ENCODE results near the gene ATRNL1. TPM values are rescaled to one million over a fixed set of nuclear protein-coding genes. Genes with fewer than 3 reads are reported as not detected.

The ATRNL1 gene
- total and polyA plus RNA-seq, 4 donors = 2.6 to 41.0 (median 15.1) TPM

DNA sequence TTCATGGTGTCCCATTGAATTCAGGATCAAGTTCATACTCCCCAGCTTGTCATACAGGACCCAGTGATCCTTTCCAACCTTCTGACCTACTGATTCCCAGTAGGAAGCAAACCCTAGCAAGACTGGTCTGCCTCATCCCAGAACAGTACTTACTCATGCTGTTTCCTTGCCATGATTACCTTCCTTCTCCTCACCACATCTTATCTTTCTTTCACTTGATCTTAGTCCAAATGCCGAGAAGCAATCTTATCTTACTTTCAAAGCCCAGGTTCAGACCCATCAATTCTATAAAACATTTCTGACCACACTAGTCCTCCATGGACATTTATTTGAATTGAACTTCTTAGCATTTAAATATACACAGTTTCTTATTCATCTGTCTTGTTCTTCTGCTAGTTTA, 26.6 kb upstream of the ATRNL1 start:
- H3K27ac ChIP-seq (ENCODE audit: low read depth in 1 of 2, low read length in 2 of 2) = no peak overlapping the region
- 42 to 73% methylated on average over 1 of the region's 1 CpG for WGBS, 2 donors
- peaks cover 0 to 4% of the 10 kb centered on the region in 2 donors for H3K27me3 ChIP-seq (ENCODE audit: control insufficient read depth in 1 of 2, insufficient read depth in 2 of 2, low read length in 1 of 2)
- H3K9me3 ChIP-seq (ENCODE audit: control insufficient read depth, low read length) = no peaks in the 10 kb centered on the region
- no peaks in the 10 kb centered on the region for H3K36me3 ChIP-seq (ENCODE audit: control insufficient read depth in 1 of 2, insufficient read depth in 2 of 2, low read length in 1 of 2)
- DNase-seq (no peak), ATAC-seq (ENCODE audit: low FRiP score) (no peak)
- intact Hi-C loops (cut with DNase I) = no loop called here
- H3K4me3 ChIP-seq (ENCODE audit: low read length in 2 of 2) = no peak overlapping the region
- H3K4me1 ChIP-seq (ENCODE audit: control insufficient read depth in 1 of 2, insufficient read depth in 2 of 2, low read length in 2 of 2) = no peaks in the 10 kb centered on the region

DNA sequence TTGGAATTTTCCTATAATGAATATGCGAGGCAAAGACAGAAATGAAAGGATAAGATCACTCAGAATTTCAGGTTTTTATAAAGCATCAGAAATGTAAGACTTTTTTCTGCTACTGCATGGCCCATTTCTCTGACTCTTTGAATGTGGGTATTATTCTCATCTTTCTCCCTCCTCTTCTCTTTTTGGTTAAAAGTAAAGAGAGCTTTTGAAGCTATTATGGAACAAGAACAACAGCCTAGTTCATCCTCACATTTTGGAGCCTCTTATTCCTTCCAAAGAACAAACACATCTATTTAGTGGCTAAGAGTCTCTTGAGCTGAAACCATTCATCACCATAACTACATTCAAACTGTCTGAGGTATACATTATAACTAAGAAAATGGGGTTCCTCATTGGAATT, 19.4 kb upstream of the ATRNL1 start:
- no peak for ATAC-seq (ENCODE audit: low FRiP score)
- H3K27me3 ChIP-seq (ENCODE audit: control insufficient read depth in 1 of 2, insufficient read depth in 2 of 2, low read length in 1 of 2) = peaks cover 0 to 4% of the 10 kb centered on the region in 2 donors
- WGBS, 2 donors = 86 to 89% methylated on average over 1 of the region's 1 CpG

DNA sequence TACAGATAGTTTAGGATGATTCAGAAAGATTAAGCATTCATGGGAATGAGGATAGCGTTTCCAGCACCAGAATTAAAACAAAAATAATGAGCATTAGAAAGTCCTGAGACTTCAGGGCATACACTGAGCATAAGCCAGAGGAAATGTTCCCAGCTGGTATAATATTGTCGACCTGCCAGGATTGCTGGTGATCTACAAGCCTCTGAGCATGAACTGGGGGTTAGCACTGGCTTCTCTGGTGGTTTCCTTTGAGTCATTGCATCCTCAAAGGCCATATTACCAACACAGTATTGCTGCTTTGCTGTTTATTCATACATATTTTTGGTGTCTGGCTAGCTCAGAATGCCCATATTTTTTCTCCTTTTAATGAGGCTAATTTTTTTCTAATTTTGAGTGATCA, 10.7 kb upstream of the ATRNL1 start:
- peak overlapping the region; percentile 22 to 74 for H3K27ac ChIP-seq (ENCODE audit: low read depth in 1 of 2, low read length in 2 of 2)
- no peaks in the 10 kb centered on the region for H3K36me3 ChIP-seq (ENCODE audit: control insufficient read depth in 1 of 2, insufficient read depth in 2 of 2, low read length in 1 of 2)
- ATAC-seq (ENCODE audit: low FRiP score) (no peak), DNase-seq (no peak)
- no peaks in the 10 kb centered on the region for H3K27me3 ChIP-seq (ENCODE audit: control insufficient read depth in 1 of 2, insufficient read depth in 2 of 2, low read length in 1 of 2)
- H3K4me1 ChIP-seq (ENCODE audit: control insufficient read depth in 1 of 2, insufficient read depth in 2 of 2, low read length in 2 of 2) = peaks cover 0 to 8% of the 10 kb centered on the region in 2 donors
- intact Hi-C loops (cut with DNase I) = no loop called here
- H3K9me3 ChIP-seq (ENCODE audit: control insufficient read depth, low read length) = no peaks in the 10 kb centered on the region
- no peak overlapping the region for H3K4me3 ChIP-seq (ENCODE audit: low read length in 2 of 2)
- WGBS, 2 donors = 4 to 10% methylated on average over 2 of the region's 2 CpGs

More for the DNA sequence above, 19.4 kb upstream of the ATRNL1 start:
- Histone ChIP-seq H3K4me1 (ENCODE audit: control insufficient read depth in 1 of 2, insufficient read depth in 2 of 2, low read length in 2 of 2) (no peaks in the 10 kb centered on the region), H3K4me3 (ENCODE audit: low read length in 2 of 2) (no peak overlapping the region), H3K36me3 (ENCODE audit: control insufficient read depth in 1 of 2, insufficient read depth in 2 of 2, low read length in 1 of 2) (no peaks in the 10 kb centered on the region), H3K27ac (ENCODE audit: low read depth in 1 of 2, low read length in 2 of 2) (no peak overlapping the region), H3K9me3 (ENCODE audit: control insufficient read depth, low read length) (no peaks in the 10 kb centered on the region)
- no peak for DNase-seq
- intact Hi-C loops (cut with DNase I) = no loop called here

DNA sequence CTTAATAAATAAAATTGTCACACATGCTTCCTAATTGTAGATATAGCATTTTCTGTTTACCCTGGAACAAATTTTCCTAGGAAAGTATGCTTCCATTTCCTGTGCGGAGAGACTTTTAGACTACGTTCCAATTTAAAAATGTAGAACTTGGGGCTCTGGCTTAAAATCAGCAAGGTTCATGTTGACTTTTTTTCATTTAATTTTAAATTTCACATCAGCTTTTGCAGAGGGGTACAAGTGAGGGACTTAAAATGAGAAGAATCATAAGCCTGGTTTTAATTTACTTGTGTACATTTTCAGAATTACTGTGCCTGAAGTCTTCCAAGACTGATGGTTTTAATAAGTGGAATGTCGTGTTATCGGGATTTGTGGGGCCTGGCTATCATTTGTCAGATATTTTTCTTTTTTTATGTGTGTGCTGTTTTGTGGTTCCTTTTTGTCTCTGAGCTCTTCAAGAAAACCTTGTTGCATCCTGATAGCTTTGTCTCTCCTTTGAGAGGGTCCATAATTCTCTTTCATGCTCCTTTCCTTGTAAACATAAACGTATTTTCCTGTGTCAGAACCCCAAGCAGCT, 8.8 kb upstream of the ATRNL1 start:
- no peak for DNase-seq
- intact Hi-C loops (cut with DNase I) = no loop called here
- H3K9me3 ChIP-seq (ENCODE audit: control insufficient read depth, low read length) = no peaks in the 10 kb centered on the region
- H3K4me3 ChIP-seq (ENCODE audit: low read length in 2 of 2) = no peak overlapping the region
- no peaks in the 10 kb centered on the region for H3K36me3 ChIP-seq (ENCODE audit: control insufficient read depth in 1 of 2, insufficient read depth in 2 of 2, low read length in 1 of 2)
- no peaks in the 10 kb centered on the region for H3K27me3 ChIP-seq (ENCODE audit: control insufficient read depth in 1 of 2, insufficient read depth in 2 of 2, low read length in 1 of 2)
- WGBS, 2 donors = 3 to 5% methylated on average over 5 of the region's 5 CpGs
- no peak for ATAC-seq (ENCODE audit: low FRiP score)
- H3K27ac ChIP-seq (ENCODE audit: low read depth in 1 of 2, low read length in 2 of 2) = peak overlapping the region in 1 of 2 donors; percentile 82
- peaks cover 0 to 8% of the 10 kb centered on the region in 2 donors for H3K4me1 ChIP-seq (ENCODE audit: control insufficient read depth in 1 of 2, insufficient read depth in 2 of 2, low read length in 2 of 2)

DNA sequence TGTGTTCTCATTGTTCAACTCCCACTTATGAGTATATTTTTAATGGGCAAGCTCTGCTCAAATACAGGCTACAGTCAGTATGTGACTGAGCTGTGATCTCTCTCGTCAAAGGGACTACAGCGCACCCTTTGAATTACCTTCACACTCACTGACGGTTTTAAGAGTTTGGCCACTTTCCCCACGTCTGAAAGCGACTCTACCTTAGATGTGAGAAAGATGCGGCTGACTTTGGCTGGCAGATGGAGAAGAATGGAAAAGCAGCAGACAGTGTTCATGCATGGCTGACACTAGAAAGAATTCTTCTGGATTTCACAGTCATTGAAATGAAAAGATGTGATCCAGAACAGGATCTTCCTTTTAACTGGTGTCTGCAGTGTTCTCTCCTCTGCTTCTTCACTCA, 2.0 kb upstream of the ATRNL1 start:
- DNase-seq (no peak), ATAC-seq (ENCODE audit: low FRiP score) (no peak)
- Histone ChIP-seq H3K4me1 (ENCODE audit: control insufficient read depth in 1 of 2, insufficient read depth in 2 of 2, low read length in 2 of 2) (peaks cover 0 to 2% of the 10 kb centered on the region in 2 donors), H3K4me3 (ENCODE audit: low read length in 2 of 2) (no peak overlapping the region), H3K9me3 (ENCODE audit: control insufficient read depth, low read length) (no peaks in the 10 kb centered on the region), H3K36me3 (ENCODE audit: control insufficient read depth in 1 of 2, insufficient read depth in 2 of 2, low read length in 1 of 2) (no peaks in the 10 kb centered on the region), H3K27ac (ENCODE audit: low read depth in 1 of 2, low read length in 2 of 2) (peak overlapping the region; percentile 38 to 64), H3K27me3 (ENCODE audit: control insufficient read depth in 1 of 2, insufficient read depth in 2 of 2, low read length in 1 of 2) (no peaks in the 10 kb centered on the region)
- WGBS, 2 donors = 83 to 89% methylated on average over 6 of the region's 6 CpGs
- intact Hi-C loops (cut with DNase I) = loop anchor here in 1 of 2 donors (5.0 kb wide), 2 partner anchors 104 to 154 kb away; partner anchors contain the start of gene TRUB1

DNA sequence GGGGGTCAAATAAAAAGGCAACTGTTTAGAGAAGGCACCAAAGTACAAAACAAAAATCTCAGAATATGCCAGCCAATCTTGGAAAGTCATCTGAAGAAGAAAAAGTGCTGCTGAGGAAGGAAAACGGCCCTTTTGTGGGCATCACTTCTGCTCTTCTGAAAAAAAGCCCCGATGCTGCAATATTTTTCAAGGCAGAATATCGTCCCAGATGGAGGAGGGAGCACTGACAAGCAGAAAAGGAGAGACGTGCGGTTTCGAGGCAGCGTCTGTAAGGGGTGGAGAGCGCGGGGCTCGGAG, 959 bp upstream of the ATRNL1 start:
- H3K27me3 ChIP-seq (ENCODE audit: control insufficient read depth in 1 of 2, insufficient read depth in 2 of 2, low read length in 1 of 2) = no peaks in the 10 kb centered on the region
- H3K9me3 ChIP-seq (ENCODE audit: control insufficient read depth, low read length) = no peaks in the 10 kb centered on the region
- no peaks in the 10 kb centered on the region for H3K36me3 ChIP-seq (ENCODE audit: control insufficient read depth in 1 of 2, insufficient read depth in 2 of 2, low read length in 1 of 2)
- H3K4me1 ChIP-seq (ENCODE audit: control insufficient read depth in 1 of 2, insufficient read depth in 2 of 2, low read length in 2 of 2) = peaks cover 0 to 2% of the 10 kb centered on the region in 2 donors
- H3K4me3 ChIP-seq (ENCODE audit: low read length in 2 of 2) = peak overlapping the region; percentile 86 to 97
- H3K27ac ChIP-seq (ENCODE audit: low read depth in 1 of 2, low read length in 2 of 2) = peak overlapping the region; percentile 64
- ATAC-seq (ENCODE audit: low FRiP score) (peak; percentile 54), DNase-seq (no peak)
- WGBS, 2 donors = 0% methylated on average over 10 of the region's 10 CpGs
- intact Hi-C loops (cut with DNase I) = loop anchor here in 1 of 2 donors (2.0 to 5.0 kb wide), 3 partner anchors 91 to 155 kb away; partner anchors contain the start of gene TRUB1

DNA sequence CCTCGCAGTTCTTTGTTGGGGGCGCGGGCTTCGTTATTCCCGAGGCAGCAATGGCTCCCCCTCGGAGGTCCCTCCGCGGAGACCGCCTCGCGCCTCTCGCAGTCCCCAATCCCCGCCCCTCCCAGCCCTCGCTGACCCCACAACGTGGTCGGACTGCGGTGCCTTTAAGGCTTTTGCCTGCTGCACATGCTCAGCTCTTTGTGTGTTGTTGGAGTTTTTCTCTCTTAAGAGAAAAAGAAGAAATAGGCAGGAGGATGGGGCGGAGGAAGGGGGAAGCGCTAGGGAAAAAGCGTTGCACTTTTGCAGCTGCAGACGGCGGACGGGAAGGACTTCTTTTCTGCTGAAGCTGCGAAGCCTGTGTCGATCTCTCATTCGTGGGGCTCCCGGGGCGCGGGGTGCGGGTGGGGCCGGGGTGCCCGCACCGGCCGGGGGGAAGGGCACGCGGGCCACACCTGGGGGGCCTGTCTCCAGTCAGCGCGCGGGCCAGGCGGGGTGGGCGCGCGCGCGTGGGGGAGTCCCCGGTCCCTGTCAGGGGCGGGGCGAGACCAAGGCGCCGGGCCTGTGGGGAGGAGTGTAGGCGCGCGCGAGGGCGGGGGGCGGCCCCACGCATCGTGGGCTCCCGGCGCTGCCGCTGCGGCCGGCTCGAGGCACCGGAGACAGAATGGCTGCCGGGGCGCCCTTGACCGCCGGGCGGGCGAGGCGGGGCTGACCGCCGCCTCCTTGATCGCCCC, 445 bp upstream of the ATRNL1 start:
- Histone ChIP-seq H3K36me3 (ENCODE audit: control insufficient read depth in 1 of 2, insufficient read depth in 2 of 2, low read length in 1 of 2) (no peaks in the 10 kb centered on the region), H3K9me3 (ENCODE audit: control insufficient read depth, low read length) (no peaks in the 10 kb centered on the region), H3K4me3 (ENCODE audit: low read length in 2 of 2) (peak overlapping the region; percentile 86 to 97), H3K27me3 (ENCODE audit: control insufficient read depth in 1 of 2, insufficient read depth in 2 of 2, low read length in 1 of 2) (no peaks in the 10 kb centered on the region), H3K27ac (ENCODE audit: low read depth in 1 of 2, low read length in 2 of 2) (peak overlapping the region in 1 of 2 donors; percentile 76), H3K4me1 (ENCODE audit: control insufficient read depth in 1 of 2, insufficient read depth in 2 of 2, low read length in 2 of 2) (peaks cover 0 to 2% of the 10 kb centered on the region in 2 donors)
- DNase-seq (peak; percentile 62 to 80), ATAC-seq (ENCODE audit: low FRiP score) (peak; percentile 75)
- intact Hi-C loops (cut with DNase I) = loop anchor here in 1 of 2 donors (2.0 to 5.0 kb wide), 3 partner anchors 92 to 155 kb away; partner anchors contain the start of gene TRUB1
- WGBS, 2 donors = 0 to 1% methylated on average over 24 to 75 of the region's 75 CpGs

DNA sequence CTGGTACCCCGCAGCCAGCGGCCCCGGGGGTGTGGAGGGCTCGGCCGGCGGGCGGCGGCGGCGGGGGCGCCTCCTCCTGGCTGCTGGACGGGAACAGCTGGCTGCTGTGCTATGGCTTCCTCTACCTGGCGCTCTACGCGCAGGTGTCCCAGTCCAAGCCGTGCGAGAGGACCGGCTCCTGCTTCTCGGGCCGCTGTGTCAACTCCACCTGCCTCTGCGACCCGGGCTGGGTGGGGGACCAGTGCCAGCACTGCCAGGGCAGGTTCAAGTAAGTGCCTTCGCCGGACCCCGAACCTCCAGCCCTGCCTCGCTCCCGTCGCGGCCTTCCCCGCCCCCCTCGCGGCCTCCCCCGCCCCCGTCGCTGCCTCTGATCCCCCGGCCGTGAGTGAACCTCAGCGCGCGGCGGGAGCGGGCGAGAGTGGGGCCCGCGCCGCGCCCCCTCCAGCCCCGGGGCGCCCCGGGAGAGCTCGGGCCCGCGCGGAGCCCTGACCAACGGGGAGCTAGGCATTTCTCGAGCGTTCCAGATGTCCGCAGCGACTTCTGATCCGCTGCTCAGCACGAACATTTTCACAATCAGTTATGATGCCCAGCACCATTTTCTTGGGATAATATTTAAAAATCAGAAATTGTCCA, 727 bp downstream of the ATRNL1 start:
- H3K4me3 ChIP-seq (ENCODE audit: low read length in 2 of 2) = peak overlapping the region; percentile 86 to 97
- no peaks in the 10 kb centered on the region for H3K9me3 ChIP-seq (ENCODE audit: control insufficient read depth, low read length)
- intact Hi-C loops (cut with DNase I) = loop anchor here in 1 of 2 donors (2.0 to 5.0 kb wide), 3 partner anchors 93 to 157 kb away; partner anchors contain the start of gene TRUB1
- DNase-seq (peak in 1 of 2 donors; percentile 75), ATAC-seq (ENCODE audit: low FRiP score) (peak; percentile 68)
- H3K27me3 ChIP-seq (ENCODE audit: control insufficient read depth in 1 of 2, insufficient read depth in 2 of 2, low read length in 1 of 2) = no peaks in the 10 kb centered on the region
- peak overlapping the region in 1 of 2 donors; percentile 77 for H3K27ac ChIP-seq (ENCODE audit: low read depth in 1 of 2, low read length in 2 of 2)
- no peaks in the 10 kb centered on the region for H3K36me3 ChIP-seq (ENCODE audit: control insufficient read depth in 1 of 2, insufficient read depth in 2 of 2, low read length in 1 of 2)
- H3K4me1 ChIP-seq (ENCODE audit: control insufficient read depth in 1 of 2, insufficient read depth in 2 of 2, low read length in 2 of 2) = peaks cover 0 to 2% of the 10 kb centered on the region in 2 donors
- 1 to 2% methylated on average over 41 to 61 of the region's 61 CpGs for WGBS, 2 donors

Measured in aorta (tissue), 5 donors.